T-helper 2 cell treated with Interferon-gamma antibody and Interleukin-4, amounts not matched to agents 5 μg/mL and 100 μg/mL, for 36 hours (primary cell): ENCODE data around the gene ZNF319.

Source experiments
- DNase-seq: peaks from one replicate; pipeline ENCODE4 v3.0.0; 2021; ENCODE audit warnings: low spot score
- H3K27ac Mint-ChIP-seq: one replicate; pipeline ENCODE4 v1.8.0; 2021; ENCODE audit warnings: mild to moderate bottlenecking, mixed read lengths
- H3K27me3 Mint-ChIP-seq: one replicate; pipeline ENCODE4 v1.8.0; 2021; ENCODE audit warnings: low read depth, mixed read lengths
- H3K36me3 Mint-ChIP-seq: one replicate; pipeline ENCODE4 v1.8.0; 2021; ENCODE audit warnings: low read depth, mixed read lengths
- H3K4me1 Mint-ChIP-seq: one replicate; pipeline ENCODE4 v1.8.0; 2021; ENCODE audit warnings: low read depth, mixed read lengths
- H3K4me3 Mint-ChIP-seq: one replicate; pipeline ENCODE4 v1.8.0; 2022; ENCODE audit warnings: mild to moderate bottlenecking, moderate library complexity, mixed read lengths
- H3K9me3 Mint-ChIP-seq: one replicate; pipeline ENCODE4 v1.8.0; 2021; ENCODE audit warnings: mixed read lengths

ZNF319 gene

GRCh38 chr16:57959121-57959520 lies 41.4 kb downstream of the ZNF319 start:
- DNase-seq, result no peak
- H3K4me3 Mint-ChIP-seq, result no peak overlapping the region
- H3K36me3 Mint-ChIP-seq, result no peaks in the 10 kb centered on the region
- H3K27me3 Mint-ChIP-seq, result no peaks in the 10 kb centered on the region
- H3K4me1 Mint-ChIP-seq, result no peaks in the 10 kb centered on the region
- no peaks in the 10 kb centered on the region for H3K9me3 Mint-ChIP-seq
- H3K27ac Mint-ChIP-seq, result no peak overlapping the region

- Mint-ChIP-seq H3K4me1 (no peaks in the 10 kb centered on the region), H3K4me3 (no peak overlapping the region), H3K27ac (no peak overlapping the region), H3K9me3 (no peaks in the 10 kb centered on the region), H3K27me3 (no peaks in the 10 kb centered on the region), H3K36me3 (no peaks in the 10 kb centered on the region)
- DNase-seq, result no peak
Measured at GRCh38 chr16:57958544-57958943, 41.9 kb downstream of the ZNF319 start.

- Mint-ChIP-seq H3K4me3 (no peak overlapping the region), H3K27me3 (no peaks in the 10 kb centered on the region), H3K27ac (no peak overlapping the region), H3K4me1 (no peaks in the 10 kb centered on the region), H3K36me3 (no peaks in the 10 kb centered on the region), H3K9me3 (no peaks in the 10 kb centered on the region)
- DNase-seq, result no peak
Measured at GRCh38 chr16:57957673-57958392, 42.6 kb downstream of the ZNF319 start.

- Mint-ChIP-seq H3K27ac (no peak overlapping the region), H3K9me3 (no peaks in the 10 kb centered on the region), H3K36me3 (no peaks in the 10 kb centered on the region), H3K4me3 (no peak overlapping the region), H3K27me3 (no peaks in the 10 kb centered on the region), H3K4me1 (no peaks in the 10 kb centered on the region)
- DNase-seq, result no peak
Measured at GRCh38 chr16:57956924-57957672, 43.4 kb downstream of the ZNF319 start.

GRCh38 chr16:57956270-57956808 lies 44.1 kb downstream of the ZNF319 start:
- Mint-ChIP-seq H3K9me3 (no peaks in the 10 kb centered on the region), H3K27me3 (no peaks in the 10 kb centered on the region), H3K4me1 (no peaks in the 10 kb centered on the region), H3K27ac (no peak overlapping the region), H3K4me3 (no peak overlapping the region), H3K36me3 (no peaks in the 10 kb centered on the region)
- no peak for DNase-seq

- Mint-ChIP-seq H3K4me3 (no peak overlapping the region), H3K27ac (no peak overlapping the region), H3K36me3 (no peaks in the 10 kb centered on the region), H3K9me3 (no peaks in the 10 kb centered on the region), H3K4me1 (no peaks in the 10 kb centered on the region), H3K27me3 (no peaks in the 10 kb centered on the region)
- no peak for DNase-seq
Measured at GRCh38 chr16:57955572-57956188, 44.8 kb downstream of the ZNF319 start.

GRCh38 chr16:57953857-57954256 lies 46.6 kb downstream of the ZNF319 start:
- Mint-ChIP-seq H3K27me3 (no peaks in the 10 kb centered on the region), H3K36me3 (no peaks in the 10 kb centered on the region), H3K4me1 (no peaks in the 10 kb centered on the region), H3K9me3 (no peaks in the 10 kb centered on the region), H3K4me3 (no peak overlapping the region), H3K27ac (no peak overlapping the region)
- DNase-seq, result no peak

- no peak overlapping the region for H3K27ac Mint-ChIP-seq
- no peak overlapping the region for H3K4me3 Mint-ChIP-seq
- H3K4me1 Mint-ChIP-seq, result no peaks in the 10 kb centered on the region
- no peaks in the 10 kb centered on the region for H3K9me3 Mint-ChIP-seq
- no peaks in the 10 kb centered on the region for H3K36me3 Mint-ChIP-seq
- no peaks in the 10 kb centered on the region for H3K27me3 Mint-ChIP-seq
- DNase-seq, result no peak
Measured at GRCh38 chr16:57952909-57953308, 47.6 kb downstream of the ZNF319 start.

- Mint-ChIP-seq H3K4me1 (no peaks in the 10 kb centered on the region), H3K27ac (no peak overlapping the region), H3K4me3 (no peak overlapping the region), H3K36me3 (no peaks in the 10 kb centered on the region), H3K27me3 (no peaks in the 10 kb centered on the region), H3K9me3 (no peaks in the 10 kb centered on the region)
- no peak for DNase-seq
Measured at GRCh38 chr16:57951204-57951960, 49.1 kb downstream of the ZNF319 start.

GRCh38 chr16:57950382-57950781 lies 50.1 kb downstream of the ZNF319 start:
- Mint-ChIP-seq H3K27ac (no peak overlapping the region), H3K36me3 (no peaks in the 10 kb centered on the region), H3K9me3 (no peaks in the 10 kb centered on the region), H3K4me3 (no peak overlapping the region), H3K27me3 (no peaks in the 10 kb centered on the region), H3K4me1 (no peaks in the 10 kb centered on the region)
- DNase-seq, result no peak

GRCh38 chr16:57949595-57950238 lies 50.8 kb downstream of the ZNF319 start:
- Mint-ChIP-seq H3K36me3 (no peaks in the 10 kb centered on the region), H3K27me3 (no peaks in the 10 kb centered on the region), H3K27ac (no peak overlapping the region), H3K9me3 (no peaks in the 10 kb centered on the region), H3K4me3 (no peak overlapping the region), H3K4me1 (no peaks in the 10 kb centered on the region)
- no peak for DNase-seq

GRCh38 chr16:57949013-57949412 lies 51.5 kb downstream of the ZNF319 start:
- H3K27ac Mint-ChIP-seq, result no peak overlapping the region
- no peak for DNase-seq
- H3K36me3 Mint-ChIP-seq, result no peaks in the 10 kb centered on the region
- no peaks in the 10 kb centered on the region for H3K4me1 Mint-ChIP-seq
- no peaks in the 10 kb centered on the region for H3K9me3 Mint-ChIP-seq
- no peaks in the 10 kb centered on the region for H3K27me3 Mint-ChIP-seq
- H3K4me3 Mint-ChIP-seq, result no peak overlapping the region

GRCh38 chr16:57948027-57948426 lies 52.4 kb downstream of the ZNF319 start:
- H3K36me3 Mint-ChIP-seq, result no peaks in the 10 kb centered on the region
- DNase-seq, result no peak
- H3K4me1 Mint-ChIP-seq, result no peaks in the 10 kb centered on the region
- H3K27ac Mint-ChIP-seq, result no peak overlapping the region
- H3K9me3 Mint-ChIP-seq, result no peaks in the 10 kb centered on the region
- H3K4me3 Mint-ChIP-seq, result no peak overlapping the region
- no peaks in the 10 kb centered on the region for H3K27me3 Mint-ChIP-seq
